ENCODE results near the gene GSAP.
"Not testable (repeated sequence)": the region's sequence is repeated elsewhere in the genome, so short reads cannot be mapped to it uniquely, and the experiment has no call there.

Gene GSAP, protein sequence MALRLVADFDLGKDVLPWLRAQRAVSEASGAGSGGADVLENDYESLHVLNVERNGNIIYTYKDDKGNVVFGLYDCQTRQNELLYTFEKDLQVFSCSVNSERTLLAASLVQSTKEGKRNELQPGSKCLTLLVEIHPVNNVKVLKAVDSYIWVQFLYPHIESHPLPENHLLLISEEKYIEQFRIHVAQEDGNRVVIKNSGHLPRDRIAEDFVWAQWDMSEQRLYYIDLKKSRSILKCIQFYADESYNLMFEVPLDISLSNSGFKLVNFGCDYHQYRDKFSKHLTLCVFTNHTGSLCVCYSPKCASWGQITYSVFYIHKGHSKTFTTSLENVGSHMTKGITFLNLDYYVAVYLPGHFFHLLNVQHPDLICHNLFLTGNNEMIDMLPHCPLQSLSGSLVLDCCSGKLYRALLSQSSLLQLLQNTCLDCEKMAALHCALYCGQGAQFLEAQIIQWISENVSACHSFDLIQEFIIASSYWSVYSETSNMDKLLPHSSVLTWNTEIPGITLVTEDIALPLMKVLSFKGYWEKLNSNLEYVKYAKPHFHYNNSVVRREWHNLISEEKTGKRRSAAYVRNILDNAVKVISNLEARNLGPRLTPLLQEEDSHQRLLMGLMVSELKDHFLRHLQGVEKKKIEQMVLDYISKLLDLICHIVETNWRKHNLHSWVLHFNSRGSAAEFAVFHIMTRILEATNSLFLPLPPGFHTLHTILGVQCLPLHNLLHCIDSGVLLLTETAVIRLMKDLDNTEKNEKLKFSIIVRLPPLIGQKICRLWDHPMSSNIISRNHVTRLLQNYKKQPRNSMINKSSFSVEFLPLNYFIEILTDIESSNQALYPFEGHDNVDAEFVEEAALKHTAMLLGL

DNA sequence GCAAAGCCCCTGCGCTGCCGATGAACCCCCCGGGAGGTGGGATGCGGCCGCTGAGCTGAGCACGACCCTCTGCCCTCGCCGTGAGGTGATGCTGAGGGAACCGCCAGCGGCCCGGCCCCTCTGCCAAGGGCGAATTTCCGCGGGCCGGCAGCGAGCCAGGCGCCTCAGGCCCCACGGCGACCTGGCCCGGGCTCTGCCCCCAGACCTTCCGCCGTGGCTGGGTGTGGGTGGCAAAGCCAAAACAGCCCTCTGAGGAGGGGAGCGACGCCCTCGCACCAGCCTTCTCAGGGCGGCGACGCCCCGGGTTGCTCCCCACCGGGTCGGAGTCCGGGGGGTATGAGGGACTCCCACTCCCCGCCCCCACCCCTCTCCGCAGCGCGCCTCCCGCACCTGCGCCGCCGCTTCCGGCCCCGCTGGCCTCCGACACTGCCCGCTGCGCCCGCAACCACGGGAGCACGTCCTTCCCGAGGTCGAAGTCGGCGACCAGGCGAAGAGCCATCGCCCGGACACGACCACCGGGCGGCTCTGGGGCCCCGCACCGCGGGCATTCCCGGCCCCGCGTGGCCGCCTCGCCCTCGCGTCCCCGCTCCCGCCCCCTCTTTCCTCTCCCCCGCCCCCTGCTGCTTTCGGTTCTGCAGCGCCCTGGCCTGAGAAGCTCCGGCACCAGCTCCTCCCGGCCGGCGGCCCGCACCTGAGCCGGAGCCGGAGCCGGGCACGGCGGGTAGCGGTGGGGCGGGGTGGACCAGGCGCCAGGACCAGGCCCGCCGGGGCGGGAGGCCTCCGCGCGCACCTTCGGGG lies at the start of gene GSAP:
TSS of gene GSAP (minus strand) at position 527 of the 798 bp plus-strand sequence. CDS start at position 499, 28 bp downstream.
- no peak for DNase-seq (ENCODE audit: low read depth, low spot score)

DNA sequence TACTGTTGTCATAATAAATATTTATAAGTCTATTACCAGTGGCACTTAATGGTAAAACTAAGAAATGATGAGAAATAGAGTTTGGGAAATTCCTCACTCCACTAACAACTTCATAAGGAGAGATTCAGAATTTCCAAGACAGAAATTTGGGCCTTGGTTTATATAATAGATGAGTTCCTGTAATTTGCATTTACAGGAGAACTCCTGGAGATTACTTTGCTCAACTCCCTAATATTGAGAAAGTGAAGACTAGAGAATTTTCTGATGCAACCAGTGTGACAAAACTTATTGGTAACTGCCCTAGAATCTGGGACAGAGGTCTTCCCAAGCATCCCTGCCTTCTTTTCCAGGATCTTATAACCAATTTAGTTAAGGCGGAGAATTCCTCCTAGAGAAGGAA lies 49.1 kb upstream of the GSAP start:
- DNase-seq (ENCODE audit: low read depth, low spot score) = no peak

GRCh38 chr7:77464589-77464988 lies 48.4 kb upstream of the GSAP start:
- DNase-seq (ENCODE audit: low read depth, low spot score) = no peak

DNA sequence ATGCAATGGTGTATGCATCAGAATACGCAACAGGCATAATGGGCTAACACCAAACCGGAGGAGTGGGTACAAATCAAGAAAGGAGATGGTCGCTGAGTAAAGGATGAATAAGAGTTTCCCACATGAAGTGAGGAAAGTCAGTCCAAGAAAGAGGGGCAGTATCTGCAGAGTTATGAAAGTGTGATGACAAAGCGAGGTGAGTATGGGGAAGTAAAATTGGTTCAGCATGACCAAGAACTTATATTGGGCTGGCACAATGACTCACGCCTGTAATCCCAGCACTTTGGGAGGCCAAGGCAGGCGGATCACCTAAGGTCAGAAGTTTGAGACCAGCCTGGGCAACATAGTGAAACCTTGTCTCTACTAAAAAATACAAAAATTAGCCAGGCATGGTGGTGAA lies 47.5 kb upstream of the GSAP start:
- DNase-seq (ENCODE audit: low read depth, low spot score) = not testable (repeated sequence)

DNA sequence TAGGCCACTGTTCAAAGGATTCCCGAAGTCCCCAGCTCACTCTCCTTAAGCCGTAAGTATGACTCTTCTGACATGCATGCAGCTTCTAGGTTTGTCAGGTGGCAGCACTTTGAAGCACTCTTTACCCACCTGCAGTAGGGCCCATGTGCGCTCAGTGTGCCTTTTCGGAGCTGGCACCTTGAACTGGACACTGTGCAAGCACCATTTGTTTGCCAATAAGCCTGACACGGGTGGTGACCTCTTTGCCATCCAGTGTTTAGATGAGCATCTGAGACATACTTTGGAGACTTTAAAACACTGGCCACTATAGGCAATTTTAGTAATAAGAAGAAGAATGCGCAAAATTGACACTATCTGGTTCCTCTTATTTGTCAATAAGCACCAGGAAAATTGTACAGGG lies 45.7 kb upstream of the GSAP start:
- no peak for DNase-seq (ENCODE audit: low read depth, low spot score)

DNA sequence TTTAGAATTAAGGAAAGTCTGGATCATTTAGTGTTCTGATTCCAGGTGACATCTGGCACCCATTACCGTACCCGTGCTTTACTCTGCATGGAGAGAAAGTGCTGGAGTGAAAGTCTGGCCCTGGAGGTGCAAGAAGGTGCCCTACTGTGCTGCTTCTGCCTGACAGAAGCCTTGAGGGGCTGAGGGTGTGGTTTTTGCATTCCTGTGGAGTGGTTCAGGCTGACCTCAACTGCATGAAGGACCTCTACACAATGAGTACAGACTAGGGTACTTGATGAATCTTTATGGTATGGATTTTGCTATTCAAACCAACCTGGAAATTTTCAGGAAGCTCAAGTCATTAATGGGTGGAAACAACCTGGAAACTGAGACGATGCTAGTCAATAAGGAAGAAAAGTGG lies 45.1 kb upstream of the GSAP start:
- no peak for DNase-seq (ENCODE audit: low read depth, low spot score)

- DNase-seq (ENCODE audit: low read depth, low spot score) = no peak
Observed at GRCh38 chr7:77460057-77460486, 43.9 kb upstream of the GSAP start.

DNA sequence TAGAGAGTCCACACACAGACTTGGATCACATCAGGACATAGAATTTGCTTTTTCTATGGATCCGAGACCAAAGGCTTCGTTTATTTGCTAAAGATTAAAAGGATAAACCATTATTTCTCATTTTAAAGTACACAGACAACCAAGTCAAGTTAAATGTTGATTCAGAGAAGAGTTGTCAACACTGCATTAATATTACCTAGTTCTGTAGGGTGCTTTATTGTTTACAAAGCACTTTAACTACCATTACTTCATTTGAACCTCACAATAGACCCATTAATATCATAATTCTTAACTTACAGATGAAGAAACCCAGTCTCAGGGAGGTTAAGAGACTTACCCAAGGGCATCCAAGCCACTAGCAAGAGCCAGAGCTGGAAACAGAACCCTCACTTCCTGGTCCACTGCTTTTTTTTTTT lies 43.2 kb upstream of the GSAP start:
- DNase-seq (ENCODE audit: low read depth, low spot score) = no peak

DNA sequence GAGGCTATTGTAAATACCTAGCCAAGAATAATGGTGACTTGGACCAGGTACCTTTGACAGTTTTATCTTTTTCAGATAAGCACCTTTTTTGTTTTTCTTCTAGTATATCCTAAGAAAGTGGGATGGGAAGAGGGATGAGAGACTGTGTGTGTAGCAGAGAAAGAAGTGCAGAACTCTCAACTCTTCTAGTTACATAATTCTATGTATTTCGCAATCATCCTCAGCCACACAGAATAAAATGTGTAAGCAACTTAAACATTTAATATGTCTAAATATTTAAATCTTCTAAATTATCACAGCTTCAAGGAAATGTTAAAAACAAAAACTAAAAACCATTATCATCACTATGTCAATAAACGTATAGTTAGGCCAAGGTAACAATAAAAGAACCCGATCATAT lies 42.6 kb upstream of the GSAP start:
- DNase-seq (ENCODE audit: low read depth, low spot score) = no peak

GRCh38 chr7:77457779-77458178 lies 41.6 kb upstream of the GSAP start:
- no peak for DNase-seq (ENCODE audit: low read depth, low spot score)

DNA sequence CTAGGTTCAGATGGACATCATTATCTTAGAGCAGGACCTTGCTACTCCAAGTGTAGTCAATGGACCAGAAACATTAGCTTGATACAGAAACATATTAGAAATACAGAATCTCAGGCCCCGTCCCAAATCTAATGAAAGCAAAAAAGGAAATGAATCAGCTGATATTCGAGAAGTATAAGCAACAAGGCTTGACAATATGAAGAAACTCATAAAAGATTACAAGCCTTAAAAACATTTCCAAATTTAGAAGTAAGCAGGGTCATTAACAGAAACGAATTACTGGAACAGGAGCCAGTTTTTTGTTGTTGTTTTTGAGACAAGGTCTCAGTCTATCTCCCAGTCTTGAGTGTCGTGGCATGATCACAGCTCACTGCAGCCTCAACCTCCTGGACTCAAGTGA lies 40.5 kb upstream of the GSAP start:
- DNase-seq (ENCODE audit: low read depth, low spot score) = no peak

DNA sequence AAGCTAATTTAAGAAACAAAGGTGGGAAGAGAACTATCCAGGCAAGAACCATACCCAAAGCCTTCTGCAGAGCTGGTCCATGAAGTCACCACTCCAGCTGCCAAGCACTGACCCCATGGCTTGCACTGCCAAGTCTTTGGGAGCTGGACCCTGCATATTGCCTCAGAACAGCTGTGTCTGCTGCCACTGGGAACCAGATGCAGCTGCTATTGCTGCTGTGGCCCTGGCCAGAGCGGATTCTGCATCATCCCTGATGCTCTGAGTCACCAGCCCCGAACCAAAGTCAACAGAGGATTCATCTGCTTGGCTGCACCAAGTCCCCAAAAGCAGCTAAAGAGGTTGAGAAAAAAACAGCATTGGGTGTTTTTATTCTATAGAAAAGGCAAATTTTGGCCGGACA lies 39.2 kb upstream of the GSAP start:
- DNase-seq (ENCODE audit: low read depth, low spot score) = no peak

GRCh38 chr7:77454802-77455201 lies 38.7 kb upstream of the GSAP start:
- no peak for DNase-seq (ENCODE audit: low read depth, low spot score)

- no peak for DNase-seq (ENCODE audit: low read depth, low spot score)
Observed at GRCh38 chr7:77453531-77453930, 37.4 kb upstream of the GSAP start.

DNA sequence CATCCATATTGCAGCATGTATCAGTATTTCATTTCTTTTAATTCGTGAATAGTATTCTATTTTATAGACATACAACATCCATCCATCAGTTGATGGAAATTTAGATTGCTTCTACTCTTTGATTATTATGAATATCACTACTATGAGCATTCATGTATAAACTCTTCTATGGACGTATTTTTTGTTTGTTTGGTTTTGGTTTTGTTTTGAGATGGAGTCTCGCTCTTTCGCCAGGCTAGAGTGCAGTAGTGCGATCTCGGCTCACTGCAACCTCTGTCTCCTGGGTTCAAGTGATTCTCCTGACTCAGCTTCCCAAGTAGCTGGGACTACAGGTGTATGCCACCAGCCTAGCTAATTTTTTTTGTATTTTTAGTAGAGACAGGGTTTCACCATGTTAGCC lies 35.8 kb upstream of the GSAP start:
- DNase-seq (ENCODE audit: low read depth, low spot score) = not testable (repeated sequence)

GRCh38 chr7:77450613-77451012 lies 34.5 kb upstream of the GSAP start:
- DNase-seq (ENCODE audit: low read depth, low spot score) = no peak

- no peak for DNase-seq (ENCODE audit: low read depth, low spot score)
Observed at GRCh38 chr7:77450054-77450453, 33.9 kb upstream of the GSAP start.

DNA sequence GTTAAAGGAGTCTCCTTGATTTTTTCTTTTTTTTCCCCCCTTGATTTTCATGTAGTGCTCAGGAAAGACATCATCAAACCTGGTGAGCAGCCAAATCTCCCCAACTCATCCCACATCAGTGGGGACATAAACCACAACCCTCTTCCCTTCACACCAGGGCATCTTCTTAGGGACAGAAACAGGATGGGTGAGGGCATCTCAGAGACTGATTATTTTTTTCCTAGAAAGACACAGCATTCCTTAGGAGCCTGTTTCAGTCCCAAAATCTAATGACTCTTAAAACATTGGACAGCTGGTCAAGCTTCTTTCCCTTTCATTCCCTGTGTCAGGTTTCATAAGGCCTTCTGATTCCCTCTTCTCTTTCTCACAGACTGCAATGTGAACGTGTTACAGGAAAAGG lies 31.5 kb upstream of the GSAP start:
- DNase-seq (ENCODE audit: low read depth, low spot score) = no peak

GRCh38 chr7:77444123-77444522 lies 28.0 kb upstream of the GSAP start:
- DNase-seq (ENCODE audit: low read depth, low spot score) = no peak

DNA sequence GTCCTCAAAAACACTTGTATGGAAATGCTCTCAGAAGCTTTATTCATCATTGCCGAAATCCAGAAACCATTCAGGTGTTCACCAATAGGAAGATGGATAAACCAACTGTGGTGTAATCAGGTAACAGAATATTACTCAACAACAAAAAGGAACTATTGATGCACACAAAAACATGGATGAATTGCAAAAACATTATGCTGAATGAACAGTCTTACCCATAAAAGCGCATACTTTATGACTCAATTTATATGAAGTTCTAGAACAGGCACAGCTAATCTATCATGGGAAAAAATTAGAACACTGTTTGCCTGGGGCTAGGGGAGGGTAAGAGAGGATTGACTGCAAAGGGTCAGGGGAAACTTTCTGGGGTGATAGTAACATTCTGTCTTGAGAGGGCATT lies 26.9 kb upstream of the GSAP start:
- no peak for DNase-seq (ENCODE audit: low read depth, low spot score)

GRCh38 chr7:77442636-77443035 lies 26.5 kb upstream of the GSAP start:
- no peak for DNase-seq (ENCODE audit: low read depth, low spot score)

GRCh38 chr7:77441046-77441445 lies 24.9 kb upstream of the GSAP start:
- no peak for DNase-seq (ENCODE audit: low read depth, low spot score)
